Fibroblast of skin of back (primary cell): Measurements from ENCODE around the gene PARP1.

ENCODE experiments used
- DNase-seq: peaks from one replicate; pipeline ENCODE4 v3.0.0-alpha.2; 2013

PARP1 gene

GRCh38 chr1:226371866-226372490, 35.9 kb downstream of the PARP1 start:
- no peak for DNase-seq

GRCh38 chr1:226371027-226371694, 36.7 kb downstream of the PARP1 start:
- no peak for DNase-seq

- DNase-seq = no peak
These were observed 37.6 kb downstream of the PARP1 start for GRCh38 chr1:226370144-226370923.

- no peak for DNase-seq
These were observed 38.8 kb downstream of the PARP1 start for GRCh38 chr1:226369110-226369509.

GRCh38 chr1:226366290-226366689, 41.6 kb downstream of the PARP1 start:
- no peak for DNase-seq

- peak; percentile 33 for DNase-seq
These were observed 42.1 kb downstream of the PARP1 start for GRCh38 chr1:226365831-226366231.

- DNase-seq = no peak
These were observed 42.9 kb downstream of the PARP1 start for GRCh38 chr1:226364901-226365565.

GRCh38 chr1:226364514-226364899, 43.4 kb downstream of the PARP1 start:
- DNase-seq = no peak

GRCh38 chr1:226363801-226364513, 43.9 kb downstream of the PARP1 start:
- no peak for DNase-seq

- DNase-seq = no peak
These were observed 44.9 kb downstream of the PARP1 start for GRCh38 chr1:226362891-226363447.

GRCh38 chr1:226362361-226362760, 45.5 kb downstream of the PARP1 start:
- DNase-seq = no peak

- no peak for DNase-seq
These were observed 47.7 kb downstream of the PARP1 start for GRCh38 chr1:226360106-226360746.

- no peak for DNase-seq
These were observed 50.5 kb downstream of the PARP1 start for GRCh38 chr1:226357416-226357815.

- no peak for DNase-seq
These were observed 52.0 kb downstream of the PARP1 start for GRCh38 chr1:226355669-226356551.

- no peak for DNase-seq
These were observed 52.9 kb downstream of the PARP1 start for GRCh38 chr1:226355016-226355415.

GRCh38 chr1:226353698-226354525, 54.0 kb downstream of the PARP1 start:
- no peak for DNase-seq

- no peak for DNase-seq
These were observed 56.2 kb downstream of the PARP1 start for GRCh38 chr1:226351709-226352108.

GRCh38 chr1:226350519-226350865, 57.4 kb downstream of the PARP1 start:
- DNase-seq = no peak

- DNase-seq = no peak
These were observed 57.9 kb downstream of the PARP1 start for GRCh38 chr1:226349801-226350518.
